Measurements from ENCODE around the gene ENPEP.

The ENPEP gene

GRCh38 chr4:110610940-110611831 lies 135.2 kb downstream of the ENPEP start:
- DNase-seq, result no peak

GRCh38 chr4:110611968-110612447 lies 136.1 kb downstream of the ENPEP start:
- DNase-seq, result no peak

- no peak for DNase-seq
Observed at GRCh38 chr4:110612631-110613269, 136.8 kb downstream of the ENPEP start.

GRCh38 chr4:110613745-110614144 lies 137.8 kb downstream of the ENPEP start:
- no peak for DNase-seq

- DNase-seq, result no peak
Observed at GRCh38 chr4:110614173-110614963, 138.4 kb downstream of the ENPEP start.

Measured in SW 1271 (cell line).